KBM-7 (cell line): ENCODE results near the gene EXOC3L2.
"Not testable (repeated sequence)": the region's sequence is repeated elsewhere in the genome, so short reads cannot be mapped to it uniquely, and the experiment has no call there.

Experiments
- DNase-seq: peaks from one replicate; pipeline ENCODE4 v3.0.0-alpha.2; 2015
- in situ Hi-C: fragments of 300-500 bp; cut with MboI; formaldehyde crosslinking; loops from 2 replicates; pipeline ENCODE4 v1.14.3; 2020; ENCODE audit warnings: low sequenced_read_pairs, low pct_unique_long_range_greater_than_20kb, mixed read lengths

Gene EXOC3L2

GRCh38 chr19:45231891-45232290 lies 13.3 kb downstream of the EXOC3L2 start:
- in situ Hi-C loops: no loop called here
- no peak for DNase-seq

- DNase-seq, in situ Hi-C loops: not testable (repeated sequence)
Measured at GRCh38 chr19:45229056-45229455, 16.2 kb downstream of the EXOC3L2 start.

- no peak for DNase-seq
- in situ Hi-C loops: no loop called here
Measured at GRCh38 chr19:45224645-45225044, 20.6 kb downstream of the EXOC3L2 start.

- in situ Hi-C loops: no loop called here
- no peak for DNase-seq
Measured at GRCh38 chr19:45223879-45224278, 21.3 kb downstream of the EXOC3L2 start.

GRCh38 chr19:45222724-45223123 lies 22.5 kb downstream of the EXOC3L2 start:
- in situ Hi-C loops: no loop called here
- DNase-seq: no peak

- in situ Hi-C loops: no loop called here
- peak; percentile 19 for DNase-seq
Measured at GRCh38 chr19:45218911-45219743, 26.1 kb downstream of the EXOC3L2 start.

- no peak for DNase-seq
- in situ Hi-C loops: no loop called here
Measured at GRCh38 chr19:45218426-45218825, 26.8 kb downstream of the EXOC3L2 start.

- in situ Hi-C loops: no loop called here
- no peak for DNase-seq
Measured at GRCh38 chr19:45217957-45218334, 27.3 kb downstream of the EXOC3L2 start.

GRCh38 chr19:45217193-45217956 lies 27.8 kb downstream of the EXOC3L2 start:
- no peak for DNase-seq
- in situ Hi-C loops: no loop called here

GRCh38 chr19:45216667-45217066 lies 28.5 kb downstream of the EXOC3L2 start:
- no peak for DNase-seq
- in situ Hi-C loops: no loop called here

- no peak for DNase-seq
Measured at GRCh38 chr19:45215391-45216191, 29.6 kb downstream of the EXOC3L2 start.

GRCh38 chr19:45213031-45213430 lies 32.2 kb downstream of the EXOC3L2 start:
- no peak for DNase-seq
- in situ Hi-C loops: no loop called here

More at GRCh38 chr19:45215391-45216191, 29.6 kb downstream of the EXOC3L2 start:
- in situ Hi-C loops: no loop called here

GRCh38 chr19:45211751-45212381 lies 33.3 kb downstream of the EXOC3L2 start:
- in situ Hi-C loops: no loop called here
- peak; percentile 31 for DNase-seq

- in situ Hi-C loops: no loop called here
- DNase-seq: no peak
Measured at GRCh38 chr19:45206328-45206727, 38.9 kb downstream of the EXOC3L2 start.

- no peak for DNase-seq
- in situ Hi-C loops: no loop called here
Measured at GRCh38 chr19:45205810-45206209, 39.4 kb downstream of the EXOC3L2 start.

- in situ Hi-C loops: no loop called here
- no peak for DNase-seq
Measured at GRCh38 chr19:45202637-45203036, 42.6 kb downstream of the EXOC3L2 start.

GRCh38 chr19:45200568-45200967 lies 44.6 kb downstream of the EXOC3L2 start:
- DNase-seq: peak; percentile 64
- in situ Hi-C loops: no loop called here

GRCh38 chr19:45195764-45196163 lies 49.4 kb downstream of the EXOC3L2 start:
- no peak for DNase-seq
- in situ Hi-C loops: no loop called here

GRCh38 chr19:45191375-45191774 lies 53.8 kb downstream of the EXOC3L2 start:
- in situ Hi-C loops: no loop called here
- DNase-seq: no peak
